ENCODE data around the gene EDA. TPM values are rescaled to one million over a fixed set of nuclear protein-coding genes. Genes with fewer than 3 reads are reported as not detected.
"Not testable (repeated sequence)": the region's sequence is repeated elsewhere in the genome, so short reads cannot be mapped to it uniquely, and the experiment has no call there.

EDA gene
- total and polyA plus RNA-seq, 2 donors = 0.76 to 1.5 TPM

DNA sequence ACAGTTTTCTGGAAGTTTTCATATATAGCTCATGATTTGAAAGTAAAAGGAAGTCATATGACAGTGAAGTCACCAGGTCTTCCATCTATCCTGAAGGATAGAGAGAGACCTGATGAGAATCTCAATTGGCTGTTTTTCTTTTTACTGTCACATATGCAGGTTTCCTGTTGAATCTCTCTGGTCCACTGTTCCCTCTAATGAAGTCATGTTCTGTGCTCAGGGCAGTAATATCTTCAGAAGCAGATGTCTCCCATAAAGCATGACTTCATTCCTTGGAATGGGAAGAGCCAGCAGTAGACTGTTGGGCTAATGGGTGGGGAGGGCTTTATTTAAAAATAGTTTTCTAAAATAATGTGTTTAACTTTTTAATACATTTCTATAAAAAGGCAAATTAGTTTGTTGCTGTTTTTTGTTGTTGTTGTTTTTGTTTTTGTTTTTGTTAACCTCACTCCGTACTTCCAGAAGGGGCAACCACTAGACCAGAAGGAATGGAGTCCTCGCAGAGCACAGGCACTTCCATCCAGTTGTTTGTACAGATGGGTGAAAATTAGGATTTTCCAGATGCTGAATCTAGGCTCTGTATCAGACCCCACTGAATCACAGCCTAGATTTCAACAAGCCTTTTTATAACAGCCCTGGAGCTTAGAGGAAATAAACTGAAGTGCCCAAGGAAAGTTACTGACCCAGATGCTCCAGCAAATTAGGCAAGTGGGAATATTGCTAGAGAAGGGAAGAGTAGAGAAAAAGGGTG, 379.6 kb downstream of the EDA start:
- no peaks in the 10 kb centered on the region for H3K27me3 ChIP-seq (ENCODE audit: control insufficient read depth in 2 of 2, insufficient read depth in 1 of 2, low read length in 1 of 2)
- no peak for DNase-seq (ENCODE audit: low read depth in 6 of 9, low spot score in 9 of 9)
- no peak overlapping the region for H3K27ac ChIP-seq (ENCODE audit: low read depth in 1 of 2, low read length in 1 of 2)
- H3K36me3 ChIP-seq (ENCODE audit: control insufficient read depth in 2 of 2, insufficient read depth in 2 of 2, low read length in 1 of 2) = no peaks in the 10 kb centered on the region
- no peak overlapping the region for H3K4me3 ChIP-seq (ENCODE audit: low read length in 2 of 2)
- no peaks in the 10 kb centered on the region for H3K4me1 ChIP-seq (ENCODE audit: control insufficient read depth in 2 of 2, insufficient read depth in 2 of 2, low read length in 2 of 2)
- no peaks in the 10 kb centered on the region for H3K9me3 ChIP-seq (ENCODE audit: control insufficient read depth in 2 of 2, insufficient read depth in 1 of 2, low read length in 1 of 2)
- WGBS = 96% methylated on average over 2 of the region's 2 CpGs

DNA sequence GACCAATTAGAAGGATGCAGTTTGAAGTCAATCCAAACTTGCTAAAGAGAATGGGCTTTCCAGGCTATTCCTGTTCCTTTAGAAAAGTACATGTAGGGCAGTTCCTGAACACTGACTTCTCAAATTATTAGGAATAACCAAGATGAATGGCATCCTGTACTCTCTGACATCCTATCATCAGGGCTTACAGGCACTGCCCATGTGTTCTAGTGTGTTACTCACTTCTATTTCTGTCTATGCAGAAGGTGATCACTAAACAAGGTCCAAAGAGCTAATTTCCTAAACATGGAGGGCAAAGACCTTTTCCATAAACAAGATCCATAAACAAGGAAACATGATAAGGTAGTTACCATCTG, 380.2 kb downstream of the EDA start:
- no peak for DNase-seq (ENCODE audit: low read depth in 6 of 9, low spot score in 9 of 9)
- Histone ChIP-seq H3K9me3 (ENCODE audit: control insufficient read depth in 2 of 2, insufficient read depth in 1 of 2, low read length in 1 of 2) (no peaks in the 10 kb centered on the region), H3K27ac (ENCODE audit: low read depth in 1 of 2, low read length in 1 of 2) (no peak overlapping the region), H3K36me3 (ENCODE audit: control insufficient read depth in 2 of 2, insufficient read depth in 2 of 2, low read length in 1 of 2) (no peaks in the 10 kb centered on the region), H3K4me1 (ENCODE audit: control insufficient read depth in 2 of 2, insufficient read depth in 2 of 2, low read length in 2 of 2) (no peaks in the 10 kb centered on the region), H3K4me3 (ENCODE audit: low read length in 2 of 2) (no peak overlapping the region), H3K27me3 (ENCODE audit: control insufficient read depth in 2 of 2, insufficient read depth in 1 of 2, low read length in 1 of 2) (no peaks in the 10 kb centered on the region)

DNA sequence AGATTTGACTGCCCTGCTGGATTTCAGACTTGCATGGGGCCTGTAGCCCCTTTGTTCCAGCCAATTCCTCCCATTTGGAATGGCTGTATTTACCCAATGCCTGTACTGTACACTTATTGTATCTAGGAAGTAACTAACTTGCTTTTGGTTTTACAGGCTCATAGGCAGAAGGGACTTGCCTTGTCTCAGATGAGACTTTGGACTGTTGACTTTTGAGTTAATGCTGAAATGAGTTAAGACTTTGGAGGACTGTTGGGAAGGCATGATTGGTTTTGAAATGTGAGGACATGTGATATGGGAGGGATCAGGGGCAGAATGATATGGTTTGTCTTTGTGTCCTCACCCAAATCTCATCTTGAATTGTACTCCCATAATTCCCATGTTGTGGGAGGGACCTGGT, 382.4 kb downstream of the EDA start:
- H3K4me1 ChIP-seq (ENCODE audit: control insufficient read depth in 2 of 2, insufficient read depth in 2 of 2, low read length in 2 of 2); H3K4me3 ChIP-seq (ENCODE audit: low read length in 2 of 2); H3K27me3 ChIP-seq (ENCODE audit: control insufficient read depth in 2 of 2, insufficient read depth in 1 of 2, low read length in 1 of 2); H3K27ac ChIP-seq (ENCODE audit: low read depth in 1 of 2, low read length in 1 of 2); H3K9me3 ChIP-seq (ENCODE audit: control insufficient read depth in 2 of 2, insufficient read depth in 1 of 2, low read length in 1 of 2); H3K36me3 ChIP-seq (ENCODE audit: control insufficient read depth in 2 of 2, insufficient read depth in 2 of 2, low read length in 1 of 2); DNase-seq (ENCODE audit: low read depth in 6 of 9, low spot score in 9 of 9): not testable (repeated sequence)

DNA sequence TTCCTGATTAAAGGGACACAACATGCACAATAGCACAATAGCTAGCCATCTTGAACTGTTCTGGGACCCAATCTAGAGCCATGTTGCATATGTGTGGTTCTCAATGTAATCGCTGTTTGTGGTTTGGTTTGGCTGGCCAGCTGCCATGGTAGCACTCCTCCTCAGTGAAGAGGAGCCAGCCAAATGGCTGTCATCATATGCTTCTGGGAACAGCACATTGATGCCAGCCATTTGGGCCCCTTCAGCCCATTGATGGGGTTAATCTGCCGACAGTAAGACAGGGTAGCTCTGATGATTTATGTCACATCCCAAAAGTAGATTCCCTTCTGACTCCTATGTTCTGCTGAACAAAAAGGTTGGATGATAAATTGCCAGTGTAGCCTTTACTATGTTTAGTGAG, 385.4 kb downstream of the EDA start:
- no peaks in the 10 kb centered on the region for H3K36me3 ChIP-seq (ENCODE audit: control insufficient read depth in 2 of 2, insufficient read depth in 2 of 2, low read length in 1 of 2)
- DNase-seq (ENCODE audit: low read depth in 6 of 9, low spot score in 9 of 9) = no peak
- no peaks in the 10 kb centered on the region for H3K9me3 ChIP-seq (ENCODE audit: control insufficient read depth in 2 of 2, insufficient read depth in 1 of 2, low read length in 1 of 2)
- H3K4me1 ChIP-seq (ENCODE audit: control insufficient read depth in 2 of 2, insufficient read depth in 2 of 2, low read length in 2 of 2) = no peaks in the 10 kb centered on the region
- H3K4me3 ChIP-seq (ENCODE audit: low read length in 2 of 2) = no peak overlapping the region
- no peak overlapping the region for H3K27ac ChIP-seq (ENCODE audit: low read depth in 1 of 2, low read length in 1 of 2)
- H3K27me3 ChIP-seq (ENCODE audit: control insufficient read depth in 2 of 2, insufficient read depth in 1 of 2, low read length in 1 of 2) = no peaks in the 10 kb centered on the region
- 77% methylated on average over 2 of the region's 2 CpGs for WGBS

DNA sequence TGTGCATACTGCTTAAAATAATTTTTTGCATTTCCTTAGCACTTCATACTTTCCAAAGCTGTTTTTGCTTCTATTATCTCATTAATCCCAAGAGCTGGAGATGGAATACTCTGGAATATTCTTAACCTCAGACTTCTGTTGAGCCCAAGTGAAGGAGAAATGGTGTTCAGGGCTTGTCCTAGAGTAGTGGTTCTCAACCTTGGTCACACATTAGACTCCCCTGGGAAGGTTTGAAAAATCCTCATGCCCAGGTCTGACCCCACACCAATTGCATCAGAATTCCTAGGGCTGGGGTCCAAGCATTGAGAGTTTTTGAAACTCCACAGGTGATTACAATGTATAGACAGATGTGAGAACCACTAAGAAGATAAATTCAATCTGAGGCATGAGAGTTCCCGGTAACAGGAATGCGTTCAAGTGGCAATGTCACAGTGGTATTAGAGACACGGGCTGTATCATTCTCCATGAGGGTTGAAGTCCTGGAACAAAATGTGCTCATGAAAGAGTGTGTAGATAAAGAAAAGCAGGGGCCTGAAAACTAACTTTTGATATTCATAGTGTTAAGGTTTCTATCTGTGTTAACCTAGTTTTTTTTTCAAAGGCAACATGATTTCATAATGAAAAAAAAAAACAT, 385.9 kb downstream of the EDA start:
- H3K27ac ChIP-seq (ENCODE audit: low read depth in 1 of 2, low read length in 1 of 2) = no peak overlapping the region
- H3K27me3 ChIP-seq (ENCODE audit: control insufficient read depth in 2 of 2, insufficient read depth in 1 of 2, low read length in 1 of 2) = no peaks in the 10 kb centered on the region
- no peak overlapping the region for H3K4me3 ChIP-seq (ENCODE audit: low read length in 2 of 2)
- no peaks in the 10 kb centered on the region for H3K4me1 ChIP-seq (ENCODE audit: control insufficient read depth in 2 of 2, insufficient read depth in 2 of 2, low read length in 2 of 2)
- no peak for DNase-seq (ENCODE audit: low read depth in 6 of 9, low spot score in 9 of 9)
- no peaks in the 10 kb centered on the region for H3K36me3 ChIP-seq (ENCODE audit: control insufficient read depth in 2 of 2, insufficient read depth in 2 of 2, low read length in 1 of 2)
- WGBS = 94% methylated on average over 3 of the region's 3 CpGs
- H3K9me3 ChIP-seq (ENCODE audit: control insufficient read depth in 2 of 2, insufficient read depth in 1 of 2, low read length in 1 of 2) = no peaks in the 10 kb centered on the region

DNA sequence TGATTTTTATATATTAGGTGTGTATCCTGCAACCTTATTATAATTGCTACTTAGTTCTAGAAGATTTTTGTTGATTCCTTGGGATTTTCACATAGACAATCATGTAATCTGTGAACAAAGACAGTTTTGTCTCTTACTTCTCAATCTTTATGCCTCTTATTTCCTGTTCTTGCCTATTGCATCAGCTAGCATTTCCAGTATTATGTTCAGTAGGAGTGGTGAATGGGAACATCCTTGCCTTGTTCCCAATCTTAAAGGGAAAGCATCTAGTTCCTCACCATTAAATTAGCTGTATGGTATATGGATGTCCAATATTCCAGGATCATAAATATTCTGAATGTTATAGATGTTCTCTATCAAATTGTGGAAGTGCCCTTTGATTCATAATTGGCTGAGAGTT, 392.0 kb downstream of the EDA start:
- DNase-seq (ENCODE audit: low read depth in 6 of 9, low spot score in 9 of 9) = no peak
- H3K27me3 ChIP-seq (ENCODE audit: control insufficient read depth in 2 of 2, insufficient read depth in 1 of 2, low read length in 1 of 2) = no peaks in the 10 kb centered on the region
- no peak overlapping the region for H3K4me3 ChIP-seq (ENCODE audit: low read length in 2 of 2)
- no peak overlapping the region for H3K27ac ChIP-seq (ENCODE audit: low read depth in 1 of 2, low read length in 1 of 2)
- H3K4me1 ChIP-seq (ENCODE audit: control insufficient read depth in 2 of 2, insufficient read depth in 2 of 2, low read length in 2 of 2) = no peaks in the 10 kb centered on the region
- no peaks in the 10 kb centered on the region for H3K36me3 ChIP-seq (ENCODE audit: control insufficient read depth in 2 of 2, insufficient read depth in 2 of 2, low read length in 1 of 2)
- no peaks in the 10 kb centered on the region for H3K9me3 ChIP-seq (ENCODE audit: control insufficient read depth in 2 of 2, insufficient read depth in 1 of 2, low read length in 1 of 2)

DNA sequence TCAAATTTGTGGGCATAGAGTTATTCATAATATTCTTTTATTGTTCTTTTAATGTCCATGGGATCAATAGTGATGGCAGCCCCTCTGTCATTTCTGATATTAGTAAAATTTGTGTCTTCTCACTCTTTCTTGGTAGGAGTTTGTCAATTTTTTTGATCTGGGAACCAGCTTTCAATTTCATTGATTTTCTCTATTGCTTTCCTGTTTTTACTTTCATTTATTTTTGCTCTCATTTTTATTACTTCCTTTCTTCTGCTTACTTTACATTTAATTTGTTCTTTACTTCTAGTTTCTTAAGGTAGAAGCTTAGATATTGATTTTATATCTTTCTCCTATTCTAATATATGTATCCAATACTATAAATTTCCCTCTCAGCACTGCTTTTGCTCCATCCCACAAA, 393.1 kb downstream of the EDA start:
- Histone ChIP-seq H3K36me3 (ENCODE audit: control insufficient read depth in 2 of 2, insufficient read depth in 2 of 2, low read length in 1 of 2) (no peaks in the 10 kb centered on the region), H3K4me1 (ENCODE audit: control insufficient read depth in 2 of 2, insufficient read depth in 2 of 2, low read length in 2 of 2) (no peaks in the 10 kb centered on the region), H3K4me3 (ENCODE audit: low read length in 2 of 2) (no peak overlapping the region), H3K27ac (ENCODE audit: low read depth in 1 of 2, low read length in 1 of 2) (no peak overlapping the region), H3K27me3 (ENCODE audit: control insufficient read depth in 2 of 2, insufficient read depth in 1 of 2, low read length in 1 of 2) (no peaks in the 10 kb centered on the region), H3K9me3 (ENCODE audit: control insufficient read depth in 2 of 2, insufficient read depth in 1 of 2, low read length in 1 of 2) (no peaks in the 10 kb centered on the region)
- DNase-seq (ENCODE audit: low read depth in 6 of 9, low spot score in 9 of 9) = no peak

DNA sequence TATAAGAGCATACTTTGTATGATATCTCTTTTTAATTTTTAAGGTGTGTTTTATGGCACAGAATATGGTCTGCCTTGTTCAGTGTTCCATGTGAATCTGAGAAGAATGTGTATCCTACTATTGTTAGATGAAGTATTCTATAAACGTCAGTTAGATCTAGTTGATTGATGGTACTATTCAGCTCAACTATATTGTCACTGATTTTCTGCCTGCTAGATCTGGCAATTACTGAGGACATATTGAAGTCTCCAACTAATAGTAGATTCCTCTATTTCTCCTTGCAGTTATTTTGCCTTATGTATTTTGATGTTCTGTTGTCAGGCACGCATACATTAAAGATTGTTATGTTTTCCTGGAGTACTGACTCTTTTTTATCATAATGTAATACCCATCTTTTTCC, 394.1 kb downstream of the EDA start:
- no peak overlapping the region for H3K27ac ChIP-seq (ENCODE audit: low read depth in 1 of 2, low read length in 1 of 2)
- H3K4me3 ChIP-seq (ENCODE audit: low read length in 2 of 2) = no peak overlapping the region
- H3K9me3 ChIP-seq (ENCODE audit: control insufficient read depth in 2 of 2, insufficient read depth in 1 of 2, low read length in 1 of 2) = no peaks in the 10 kb centered on the region
- H3K4me1 ChIP-seq (ENCODE audit: control insufficient read depth in 2 of 2, insufficient read depth in 2 of 2, low read length in 2 of 2) = no peaks in the 10 kb centered on the region
- no peaks in the 10 kb centered on the region for H3K36me3 ChIP-seq (ENCODE audit: control insufficient read depth in 2 of 2, insufficient read depth in 2 of 2, low read length in 1 of 2)
- DNase-seq (ENCODE audit: low read depth in 6 of 9, low spot score in 9 of 9) = no peak
- WGBS = 87% methylated on average over 2 of the region's 2 CpGs
- no peaks in the 10 kb centered on the region for H3K27me3 ChIP-seq (ENCODE audit: control insufficient read depth in 2 of 2, insufficient read depth in 1 of 2, low read length in 1 of 2)

DNA sequence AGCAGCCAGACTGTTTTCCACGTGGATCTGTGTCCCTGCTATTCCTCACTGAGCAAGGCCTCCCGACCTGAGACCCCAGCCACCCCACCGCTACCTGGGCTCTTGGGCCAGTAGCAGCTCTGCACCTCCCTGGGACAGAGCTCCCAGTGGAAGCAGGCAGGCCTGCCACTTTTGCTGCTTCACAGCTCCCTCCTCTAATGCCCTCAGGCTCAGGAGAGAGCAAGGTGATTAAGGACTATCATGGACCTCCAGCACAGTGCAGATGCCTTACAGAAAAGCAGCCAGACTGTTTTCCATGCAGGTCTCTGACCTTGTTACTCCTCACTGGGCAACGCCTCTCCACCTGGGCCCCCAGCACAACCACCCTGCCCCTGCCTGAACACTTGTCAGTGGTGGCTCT, 396.8 kb downstream of the EDA start:
- H3K36me3 ChIP-seq (ENCODE audit: control insufficient read depth in 2 of 2, insufficient read depth in 2 of 2, low read length in 1 of 2) = no peaks in the 10 kb centered on the region
- H3K4me1 ChIP-seq (ENCODE audit: control insufficient read depth in 2 of 2, insufficient read depth in 2 of 2, low read length in 2 of 2) = no peaks in the 10 kb centered on the region
- no peaks in the 10 kb centered on the region for H3K9me3 ChIP-seq (ENCODE audit: control insufficient read depth in 2 of 2, insufficient read depth in 1 of 2, low read length in 1 of 2)
- no peak overlapping the region for H3K27ac ChIP-seq (ENCODE audit: low read depth in 1 of 2, low read length in 1 of 2)
- no peaks in the 10 kb centered on the region for H3K27me3 ChIP-seq (ENCODE audit: control insufficient read depth in 2 of 2, insufficient read depth in 1 of 2, low read length in 1 of 2)
- WGBS = 85% methylated on average over 4 of the region's 4 CpGs
- H3K4me3 ChIP-seq (ENCODE audit: low read length in 2 of 2) = no peak overlapping the region
- no peak for DNase-seq (ENCODE audit: low read depth in 6 of 9, low spot score in 9 of 9)
